ENCODE results near the gene NACC1.
A peak's percentile ranks its signal among the peaks of the same experiment; 100 is the strongest.

NACC1 gene

DNA sequence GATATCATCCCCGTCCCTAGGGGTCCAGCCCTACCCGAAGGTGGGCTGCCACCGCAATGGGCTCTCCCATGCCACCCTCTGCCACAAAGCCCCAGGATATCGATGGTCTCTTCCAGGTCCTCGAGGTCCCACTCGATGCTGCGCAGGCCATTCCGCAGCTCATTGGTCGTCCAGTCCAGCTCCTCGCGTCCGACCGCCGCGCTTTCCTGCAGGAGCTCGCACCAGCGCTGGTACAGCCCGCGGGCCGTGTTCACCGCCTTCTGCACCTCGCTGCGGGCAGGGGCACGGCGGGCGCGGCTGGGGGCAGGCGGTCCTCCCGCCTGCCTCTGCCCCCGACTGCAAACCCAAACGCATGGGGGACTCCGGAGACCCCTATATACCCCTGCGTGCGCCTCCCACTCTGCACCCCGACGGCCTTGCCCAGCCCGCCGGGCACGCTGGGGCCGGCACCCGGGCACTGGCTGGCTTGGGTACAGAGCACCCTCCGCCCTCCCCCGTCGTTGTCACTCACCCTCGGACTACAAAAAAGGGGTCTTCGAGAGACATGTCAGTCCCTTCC lies 31.6 kb downstream of the NACC1 start:
- peak; percentile 40 to 58 for DNase-seq

DNA sequence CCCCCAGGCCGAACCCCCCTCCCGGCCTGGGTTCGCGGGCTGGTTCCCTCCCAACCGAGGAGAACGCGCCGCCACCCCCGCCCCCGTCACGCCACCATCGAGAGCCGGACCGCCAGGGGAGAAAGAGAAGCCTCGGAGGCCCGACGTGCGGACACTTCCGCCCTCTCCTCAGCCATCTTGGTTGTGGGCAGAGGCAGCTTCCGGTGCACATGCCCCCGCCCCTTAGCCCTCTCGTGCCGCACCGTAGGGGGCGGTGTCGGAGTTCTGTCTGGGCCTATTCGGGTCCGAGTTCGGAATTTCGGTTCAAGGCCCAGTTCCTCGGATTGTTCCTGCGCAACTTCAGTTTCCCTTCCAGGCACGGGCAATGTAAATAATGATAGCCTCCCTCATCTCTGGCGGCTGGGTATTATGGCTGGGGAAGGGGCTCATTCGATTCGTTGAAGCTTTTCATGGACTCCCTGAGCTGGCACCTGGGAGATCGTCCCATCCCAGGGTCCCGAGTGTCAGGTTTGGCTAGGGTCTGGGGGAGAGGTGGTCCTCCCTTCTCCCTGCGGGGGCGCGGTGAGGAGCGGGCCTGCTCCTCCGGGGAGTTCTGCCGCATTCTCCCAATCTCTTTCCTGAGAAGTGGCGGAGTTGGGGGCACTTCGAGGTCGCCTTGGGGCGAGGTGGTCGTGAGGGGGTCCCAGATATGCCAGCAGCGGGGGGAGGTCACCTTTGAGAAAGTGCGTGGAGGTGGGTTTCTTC lies 32.3 kb downstream of the NACC1 start, which contains the start of the genes IER2 and STX10:
Gene IER2, plus strand, starts transcription at position 225 of the 744 bp plus-strand sequence. CDS start 2,776 bp downstream, outside the sequence.
Gene STX10, minus strand, starts transcription at position 189 of the 744 bp plus-strand sequence. CDS start 202 bp downstream, outside the sequence.
- peak; percentile 93 to 94 for DNase-seq

DNA sequence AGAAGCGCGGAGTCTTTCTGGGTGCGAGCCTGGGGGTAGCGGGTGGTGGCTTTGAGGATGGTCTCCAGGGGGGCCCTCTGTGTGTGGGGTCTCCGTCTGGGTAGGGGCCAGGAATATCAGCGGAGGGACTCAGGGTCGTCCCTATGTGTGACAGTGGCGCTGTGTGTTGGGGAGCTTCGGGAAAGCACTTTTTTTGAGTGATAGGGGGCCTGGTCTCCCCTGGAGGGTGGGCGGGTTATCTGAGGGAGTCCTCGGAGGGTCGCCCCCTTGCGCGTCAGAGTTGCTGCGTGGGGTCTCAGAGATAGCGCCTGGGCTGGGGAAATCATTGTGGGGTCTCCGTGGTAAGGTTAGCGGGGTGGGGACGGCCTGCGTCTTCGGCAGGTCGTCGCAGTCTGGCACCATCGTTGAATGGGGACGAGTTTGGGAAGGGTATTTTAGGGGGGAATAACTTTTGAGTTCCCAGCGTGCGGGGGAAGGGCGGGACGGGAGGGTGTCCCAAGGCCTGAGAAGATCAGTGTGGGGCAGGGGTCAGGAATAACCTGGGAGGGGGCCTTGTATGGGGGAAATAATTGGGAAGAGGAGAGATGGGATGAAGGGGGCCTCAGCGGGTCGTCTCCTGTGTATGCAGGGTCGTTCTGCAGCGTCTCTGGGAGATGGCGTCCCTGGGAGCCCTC lies 33.0 kb downstream of the NACC1 start:
- DNase-seq = peak in 1 of 2 donors; percentile 39

DNA sequence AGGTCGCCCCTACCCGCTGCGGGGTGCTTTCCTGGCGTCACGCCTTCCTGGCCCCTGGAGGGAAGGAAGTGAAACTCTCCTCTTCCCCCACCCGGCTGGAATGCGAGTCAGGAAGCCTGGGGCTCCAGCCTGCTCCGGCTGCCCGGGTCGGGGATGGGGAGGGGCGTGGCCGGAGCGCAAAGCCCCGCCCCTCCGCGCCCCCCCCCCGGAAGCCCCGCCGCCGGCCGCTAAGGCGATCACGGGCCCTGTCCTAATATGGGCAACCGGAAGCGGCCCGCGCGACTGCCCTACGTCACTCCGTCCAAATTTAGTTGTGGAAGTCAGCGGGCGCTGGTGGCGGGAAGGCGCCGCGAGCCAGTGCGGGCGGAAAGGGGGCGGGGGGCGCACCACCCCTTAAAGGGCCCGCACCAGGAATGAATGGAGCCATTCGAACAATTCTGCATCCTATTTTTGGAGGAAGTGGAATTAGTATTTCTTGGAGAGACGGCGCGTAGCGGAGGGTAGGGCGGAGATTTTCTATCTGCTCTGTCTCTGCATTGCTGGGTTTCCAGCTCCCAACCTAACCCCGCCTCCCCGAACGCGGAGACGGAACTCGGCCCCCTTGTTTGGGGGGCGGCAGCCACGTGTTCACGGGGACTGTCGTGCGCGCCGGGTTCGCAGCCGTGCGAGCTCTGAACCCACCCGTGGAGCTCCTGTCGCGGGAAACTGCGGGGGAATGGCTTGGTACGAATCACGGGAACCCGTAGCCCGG lies 33.7 kb downstream of the NACC1 start:
- DNase-seq = peak; percentile 96

DNA sequence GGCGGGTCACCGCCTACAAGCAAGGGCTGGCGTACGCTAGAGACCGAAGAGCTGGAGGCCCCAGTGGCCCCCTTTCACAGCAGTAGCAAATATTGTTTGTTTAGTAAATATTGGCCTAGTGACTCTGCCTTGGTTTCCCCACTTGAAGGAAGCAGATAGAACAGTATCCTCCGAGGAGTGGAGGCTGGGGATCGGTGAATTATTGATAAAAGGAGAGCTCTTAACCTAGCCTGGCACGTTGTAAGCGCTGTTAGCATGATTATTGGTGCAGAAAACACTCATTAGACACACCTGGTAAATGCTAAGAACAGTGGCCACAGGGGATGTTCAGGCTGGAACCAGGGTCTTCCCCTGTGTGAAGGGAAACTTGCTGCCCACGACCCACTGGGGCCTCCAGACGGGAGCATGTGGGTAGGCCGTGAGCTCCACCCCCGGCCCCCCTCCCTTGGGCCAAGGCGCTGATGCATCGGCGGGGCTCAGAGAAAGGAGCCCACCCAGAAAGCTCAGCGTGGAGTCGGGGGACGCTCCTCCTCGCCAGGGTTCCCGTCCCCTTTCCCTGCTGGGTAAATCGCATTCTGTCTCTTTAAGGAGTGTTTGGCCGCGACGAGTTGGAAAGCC lies 34.4 kb downstream of the NACC1 start:
- no peak for DNase-seq

DNA sequence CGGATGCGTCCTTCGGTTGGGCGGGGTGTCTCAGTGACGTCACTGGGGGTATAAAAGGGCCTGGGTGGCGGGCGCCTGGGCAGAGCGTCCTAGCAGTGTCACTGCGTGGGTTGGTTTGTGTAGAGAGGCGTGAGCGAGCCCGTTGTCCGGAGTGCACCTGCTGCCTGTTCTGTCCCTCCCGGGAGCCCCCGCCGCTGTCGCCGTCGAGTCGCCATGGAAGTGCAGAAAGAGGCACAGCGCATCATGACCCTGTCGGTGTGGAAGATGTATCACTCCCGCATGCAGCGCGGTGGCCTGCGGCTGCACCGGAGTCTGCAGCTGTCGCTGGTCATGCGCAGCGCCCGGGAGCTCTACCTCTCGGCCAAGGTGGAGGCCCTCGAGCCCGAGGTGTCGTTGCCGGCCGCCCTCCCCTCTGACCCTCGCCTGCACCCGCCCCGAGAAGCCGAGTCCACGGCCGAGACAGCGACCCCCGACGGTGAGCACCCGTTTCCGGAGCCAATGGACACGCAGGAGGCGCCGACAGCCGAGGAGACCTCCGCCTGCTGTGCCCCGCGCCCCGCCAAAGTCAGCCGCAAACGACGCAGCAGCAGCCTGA lies 35.0 kb downstream of the NACC1 start:
- peak; percentile 96 to 97 for DNase-seq

DNA sequence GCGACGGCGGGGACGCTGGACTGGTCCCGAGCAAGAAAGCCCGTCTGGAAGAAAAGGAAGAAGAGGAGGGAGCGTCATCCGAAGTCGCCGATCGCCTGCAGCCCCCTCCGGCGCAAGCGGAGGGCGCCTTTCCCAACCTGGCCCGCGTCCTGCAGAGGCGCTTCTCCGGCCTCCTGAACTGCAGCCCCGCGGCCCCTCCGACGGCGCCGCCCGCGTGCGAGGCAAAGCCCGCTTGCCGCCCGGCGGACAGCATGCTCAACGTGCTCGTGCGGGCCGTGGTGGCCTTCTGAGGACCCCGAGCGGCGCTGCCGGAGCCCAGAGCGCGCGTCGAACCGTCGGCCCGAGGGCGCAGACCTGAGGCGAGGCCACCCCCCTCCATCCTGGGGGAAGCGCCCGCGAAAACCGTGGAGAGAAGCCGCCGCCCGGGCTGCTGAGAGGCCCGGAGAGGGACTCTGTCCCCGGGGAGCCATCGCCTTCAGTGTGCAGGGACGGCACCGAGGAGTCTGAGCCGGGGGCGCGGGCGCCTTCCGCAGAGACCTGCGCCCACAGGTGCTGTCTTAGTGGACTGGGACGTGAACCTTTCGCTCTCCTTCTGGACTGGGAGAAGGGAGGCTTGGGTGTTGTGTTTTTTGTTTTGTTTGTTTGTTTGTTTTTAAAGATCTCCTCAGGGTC lies 35.6 kb downstream of the NACC1 start:
- DNase-seq = peak; percentile 35 to 36

DNA sequence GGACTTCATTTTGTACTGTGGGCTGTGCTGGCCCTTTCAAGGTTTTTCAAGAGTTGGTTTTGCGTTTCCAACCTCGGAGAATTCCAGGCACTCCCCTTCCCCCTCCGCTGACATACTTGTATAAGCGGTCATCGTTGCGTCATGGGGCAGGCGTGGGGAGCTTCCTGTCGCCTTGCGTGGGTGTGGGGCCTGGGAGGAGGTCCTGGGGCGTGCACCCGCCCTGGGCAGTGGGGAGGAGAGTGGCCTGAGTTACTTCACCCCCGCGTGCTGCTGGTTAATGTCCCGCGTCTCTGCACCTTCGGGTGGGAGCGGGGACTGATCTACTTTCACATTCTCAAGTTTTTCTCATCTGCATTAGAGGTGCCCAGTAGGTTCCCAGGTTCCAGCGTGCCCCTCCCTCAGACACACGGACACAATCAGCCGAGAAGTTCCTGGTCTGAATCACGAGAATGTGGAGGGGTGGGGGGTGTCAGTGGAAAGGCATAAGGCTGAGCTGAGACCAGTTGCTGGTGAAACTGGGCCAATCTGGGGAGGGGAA lies 36.2 kb downstream of the NACC1 start:
- DNase-seq = peak; percentile 68 to 81

DNA sequence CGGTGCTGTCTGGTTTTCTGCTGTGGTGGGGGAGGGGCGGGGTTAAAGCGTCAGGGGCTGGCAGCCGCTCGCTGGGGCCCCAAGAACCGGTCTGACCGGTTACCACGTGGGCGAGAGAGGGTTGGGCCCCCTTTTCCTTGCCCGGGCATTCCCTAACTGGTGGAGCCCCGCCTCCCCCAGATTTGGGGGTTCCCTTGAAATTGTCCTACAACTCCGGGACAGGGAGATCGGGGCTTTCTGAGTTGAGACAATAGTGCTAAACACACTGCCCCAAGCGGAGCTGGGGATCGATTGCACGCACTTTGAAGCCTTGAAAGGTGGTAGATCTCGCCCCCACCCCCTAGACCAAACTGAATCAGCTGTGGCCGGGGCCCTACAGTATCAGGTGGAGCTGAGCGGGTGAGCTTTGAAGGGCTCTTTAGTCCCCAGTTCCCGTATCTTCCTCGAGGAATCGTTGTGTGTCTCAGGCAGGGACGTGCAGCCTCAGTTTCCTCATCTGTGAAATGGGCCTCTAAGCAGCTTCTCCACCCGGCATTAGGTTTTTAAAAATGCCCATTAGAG lies 36.9 kb downstream of the NACC1 start:
- DNase-seq = peak; percentile 82 to 85

DNA sequence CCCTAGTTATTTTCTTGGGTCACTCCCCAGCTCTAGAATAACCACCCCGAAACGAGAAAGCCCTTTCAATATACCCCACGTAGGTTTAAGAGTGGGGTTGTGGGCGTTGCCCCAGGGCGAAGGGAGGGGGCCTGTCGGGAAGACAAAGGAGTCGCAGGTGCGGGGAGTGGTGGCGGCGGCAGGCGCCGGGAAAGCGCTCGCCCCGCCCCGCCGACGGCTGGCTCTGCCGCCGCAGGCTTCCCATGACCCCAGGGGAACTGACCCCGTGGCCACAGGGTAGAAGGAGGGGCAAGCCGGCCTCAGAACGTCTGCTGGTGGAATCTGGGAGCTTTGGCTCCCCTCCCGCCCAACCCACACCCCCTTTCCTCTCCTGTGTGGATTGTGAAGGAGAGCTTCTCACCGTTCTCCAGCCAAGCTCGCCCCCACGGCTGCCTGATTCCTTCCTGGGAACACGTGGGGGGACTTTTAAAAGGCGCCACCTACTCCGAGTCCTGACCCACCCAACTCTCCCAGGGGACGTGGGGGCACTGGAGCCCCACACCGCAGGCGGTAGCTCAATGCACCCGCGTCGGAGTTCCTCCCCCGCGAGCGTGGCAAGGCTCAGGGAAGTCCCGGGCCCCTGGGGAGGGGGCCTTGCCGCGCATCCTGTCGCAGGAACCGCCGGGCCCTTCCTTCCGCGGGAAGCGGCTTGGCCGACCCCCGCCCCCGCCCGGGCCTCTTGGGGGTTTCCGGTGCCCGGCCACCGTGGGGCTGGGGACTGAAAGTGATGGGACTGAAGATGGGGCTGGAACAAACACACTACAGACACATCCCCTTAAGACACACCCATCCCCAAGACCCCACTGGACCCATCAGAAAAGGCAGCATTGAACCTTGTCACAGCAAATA lies 37.7 kb downstream of the NACC1 start:
- peak; percentile 59 to 75 for DNase-seq

DNA sequence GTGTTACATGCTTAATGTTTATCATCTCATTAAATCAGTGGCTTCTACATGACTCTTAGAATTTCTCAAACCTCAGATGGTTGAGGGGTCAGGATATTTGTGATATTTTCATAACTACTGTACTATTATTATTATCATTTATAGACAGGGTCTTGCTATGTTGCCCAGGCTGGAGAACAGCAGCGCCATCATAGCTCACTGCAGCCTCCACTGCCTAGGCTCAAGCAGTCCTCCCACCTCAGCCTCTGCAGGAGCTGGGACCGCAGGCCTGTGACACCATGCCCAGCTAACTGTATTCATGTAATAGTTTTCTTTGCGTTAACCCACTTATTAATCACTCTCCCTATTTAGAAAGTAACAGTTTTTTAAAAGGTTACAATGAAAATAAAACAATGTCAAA lies 41.6 kb downstream of the NACC1 start:
- DNase-seq = no peak

DNA sequence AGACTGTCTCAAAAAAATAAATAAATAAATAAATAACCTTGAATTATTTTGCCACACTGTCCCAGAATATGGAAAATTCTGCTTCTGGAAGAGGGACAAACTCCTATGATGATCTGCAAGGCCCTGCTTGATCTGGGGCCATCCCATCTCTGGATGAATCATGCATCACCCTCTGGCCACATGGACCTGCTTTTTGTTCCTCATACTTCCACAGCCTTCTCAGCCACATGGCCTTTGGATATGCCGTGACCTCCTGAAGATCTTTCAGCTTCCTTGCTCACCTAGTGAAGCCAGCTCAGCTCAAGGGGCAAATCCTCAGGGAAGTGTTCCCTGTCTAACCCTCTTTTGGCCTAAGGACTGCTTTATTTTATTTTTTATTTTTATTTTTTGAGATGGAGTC lies 42.5 kb downstream of the NACC1 start:
- no peak for DNase-seq

DNA sequence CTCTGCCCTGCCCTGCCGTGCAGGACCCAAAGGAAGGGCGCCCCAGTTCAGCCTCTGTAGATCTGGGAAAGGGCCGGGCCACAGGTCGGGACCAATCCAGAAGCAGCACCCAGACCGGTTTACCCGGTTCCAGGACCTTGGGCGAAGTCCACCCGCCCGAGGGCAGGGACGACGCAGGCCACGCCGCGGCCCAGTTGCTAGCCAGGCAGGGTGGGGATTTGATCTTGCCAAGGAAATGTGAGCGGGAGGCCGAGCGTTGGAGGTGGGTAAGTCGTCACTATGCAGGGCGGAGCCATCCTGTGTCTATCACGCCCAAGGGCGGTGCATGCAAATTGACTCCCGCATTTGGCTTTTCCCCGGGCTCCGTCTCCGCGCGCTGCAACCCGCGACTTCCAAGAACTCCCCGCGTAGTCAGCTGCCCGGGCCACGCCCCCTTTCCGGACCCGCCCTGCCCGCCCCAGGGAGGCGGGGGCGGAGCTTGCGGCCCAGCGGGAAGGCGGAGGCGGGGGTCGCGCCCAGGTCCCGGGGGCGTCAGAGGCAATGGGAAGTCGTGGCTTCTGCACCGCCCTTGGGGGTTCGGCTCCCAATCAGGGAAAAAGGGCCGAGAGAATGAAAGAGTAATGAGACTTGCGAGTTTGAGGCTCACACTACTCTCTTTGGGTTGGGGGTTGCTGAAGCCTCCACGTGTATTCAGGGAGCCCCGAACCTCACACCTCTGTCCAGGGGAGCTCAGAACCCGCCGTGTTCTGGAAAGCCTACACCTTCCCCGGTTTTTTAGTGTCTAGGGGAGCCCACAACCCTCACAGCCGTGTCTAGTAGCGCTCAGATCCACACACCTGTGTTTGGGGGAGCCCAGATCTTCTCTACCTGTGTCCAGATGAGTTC lies 44.9 kb downstream of the NACC1 start:
- DNase-seq = peak; percentile 85 to 95

DNA sequence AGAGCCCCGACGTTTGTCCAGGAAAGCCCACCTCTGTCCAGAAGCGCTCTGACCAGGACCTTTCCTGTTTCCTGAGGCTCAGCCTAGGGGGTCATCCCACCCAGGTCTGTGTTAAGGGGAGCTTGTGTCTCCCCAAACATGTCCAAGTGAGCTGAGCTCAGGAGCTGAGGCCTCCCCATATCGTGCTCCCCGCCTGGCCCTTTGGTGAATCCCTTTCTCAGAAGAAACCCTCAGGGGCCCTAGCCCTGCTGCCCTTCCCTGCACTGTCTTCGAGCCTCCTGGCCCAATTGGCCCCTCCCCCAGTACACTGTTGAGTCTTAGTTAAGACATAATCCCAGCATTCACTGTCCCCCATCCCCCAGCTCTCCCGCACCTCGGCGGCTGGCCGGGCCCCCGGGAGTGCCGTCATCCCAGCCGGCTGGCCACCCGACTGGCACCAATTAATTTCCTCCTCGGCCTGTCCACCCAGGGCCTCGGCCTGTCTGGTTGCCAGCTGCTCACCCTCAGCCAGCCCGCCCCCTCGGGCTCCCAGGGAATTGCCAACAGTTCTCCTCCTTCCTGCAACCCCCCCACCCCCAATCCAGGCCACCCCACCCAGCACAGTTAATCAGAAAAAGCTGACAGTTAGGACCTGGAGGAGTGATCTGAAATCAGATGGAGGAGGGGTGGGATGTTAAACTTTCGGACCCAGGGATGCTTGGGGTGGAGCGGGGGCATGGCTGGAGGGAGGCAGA lies 45.7 kb downstream of the NACC1 start:
- DNase-seq = peak; percentile 51 to 56

DNA sequence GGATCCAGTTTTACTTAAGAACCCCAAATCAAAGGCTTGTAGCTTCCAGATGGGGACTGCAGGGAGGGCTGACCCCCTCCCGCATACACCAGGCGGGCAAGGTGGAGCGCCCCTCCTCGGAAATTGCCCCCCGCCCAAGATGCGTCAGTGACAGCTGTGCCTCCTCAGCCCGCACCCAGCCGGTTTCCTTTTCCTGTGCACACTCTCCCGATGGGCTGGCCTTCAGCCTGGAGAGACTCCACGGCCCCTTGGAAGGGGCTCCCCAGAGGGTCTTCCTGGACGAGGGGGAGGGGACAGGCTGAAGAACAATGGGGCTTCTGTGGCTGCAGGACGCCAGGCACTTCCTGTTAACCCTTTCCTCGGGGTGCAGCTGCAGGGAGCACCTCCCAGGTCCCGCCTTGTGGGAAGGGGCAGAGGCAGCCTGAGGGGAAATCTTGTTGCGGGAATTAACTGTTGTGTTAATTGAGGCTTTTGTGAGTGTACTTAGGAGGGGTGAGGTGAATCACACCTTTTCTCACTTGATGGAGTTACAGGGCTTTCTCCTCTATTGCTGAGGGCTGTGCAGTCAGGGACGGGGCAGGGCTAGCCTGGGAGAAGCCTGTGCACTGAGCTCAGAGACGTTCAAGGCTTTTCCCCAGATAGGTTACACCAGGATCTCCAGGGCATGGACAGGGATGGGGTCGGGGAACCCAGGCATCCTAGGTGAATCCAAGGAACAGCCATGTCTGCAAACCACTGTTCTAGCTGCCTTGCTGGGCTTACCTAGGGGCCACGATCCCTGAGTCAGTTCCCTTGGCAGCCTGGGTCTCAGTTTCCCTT lies 46.5 kb downstream of the NACC1 start:
- peak; percentile 45 to 52 for DNase-seq

DNA sequence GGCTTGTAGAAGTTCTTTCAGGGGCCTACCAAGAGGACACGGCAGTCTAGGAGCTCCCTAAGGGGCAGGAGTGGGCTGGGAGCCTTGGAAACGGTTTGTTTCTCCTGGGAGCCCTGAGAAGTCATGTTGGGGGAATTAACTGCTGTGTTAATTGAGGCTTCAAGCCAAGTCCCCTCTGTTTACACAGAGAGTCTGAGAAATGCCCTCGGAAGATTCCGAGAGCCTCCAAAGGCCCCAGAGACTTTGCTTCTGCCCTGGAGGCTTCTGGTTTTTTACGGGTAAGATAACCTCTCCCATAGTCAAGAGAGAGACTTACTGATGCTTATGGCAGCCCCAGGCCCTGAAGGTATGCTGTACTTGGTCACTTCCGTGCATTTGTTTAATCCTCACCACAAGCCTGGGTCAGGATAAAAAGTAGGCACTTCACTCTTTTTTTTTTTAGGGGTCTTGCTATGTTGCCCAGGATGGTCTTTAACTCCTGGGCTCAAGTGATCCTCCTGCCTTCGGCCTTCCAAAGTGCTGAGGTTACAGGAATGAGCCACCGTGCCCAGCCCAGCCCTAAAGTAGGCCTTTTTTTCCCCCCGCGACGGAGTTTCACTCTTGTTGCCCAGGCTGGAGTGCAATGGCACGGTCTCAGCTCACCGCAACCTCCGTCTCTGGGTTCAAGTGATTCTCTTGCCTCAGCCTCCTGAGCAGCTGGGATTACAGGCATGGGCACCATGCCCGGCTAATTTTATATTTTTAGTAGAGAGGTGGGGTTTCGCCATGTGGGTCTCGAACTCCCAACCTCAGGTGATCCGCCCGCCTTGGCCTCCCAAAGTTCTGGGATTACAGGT lies 47.3 kb downstream of the NACC1 start:
- DNase-seq = no peak

All from stimulated activated CD4-positive, alpha-beta T cell treated with anti-CD3 and anti-CD28 coated beads, Interleukin-2, amount 100 ng/mL, for 24 hours (primary cell).